GM12878 (cell line): ENCODE data around the gene FDXR. TPM values are rescaled to one million over a fixed set of nuclear protein-coding genes. Genes with fewer than 3 reads are reported as not detected.

ENCODE experiments used
- ATAC-seq: fragments of 200-7000 bp; cut with Tn5 transposase; 3 replicates; pipeline ENCODE4 v1.9.1; 2020; ENCODE audit warnings: mild to moderate bottlenecking, moderate library complexity
- BruUV-seq: library from RNA; stranded (reverse); fragments of 400-500 nt; replicated peaks from 2 replicates; lab custom pipeline; 2021; lab: Mats Ljungman, UMichigan
- CTCF ChIA-PET: fragments of 300-600 bp; sonication (Branson Sonifier 250); formaldehyde crosslinking; extraction: SDS; loops from one replicate; lab custom pipeline; 2021; ENCODE audit warnings: inconsistent platforms; lab: Yijun Ruan, JAX
- POLR2A ChIA-PET: fragments of 350-600 bp; formaldehyde crosslinking; extraction: SDS; loops from one replicate; lab custom pipeline; 2021; ENCODE audit warnings: inconsistent platforms; lab: Charles Lee
- RAD21 ChIA-PET: fragments of 300-600 bp; sonication (Branson Sonifier 250); formaldehyde crosslinking; loops from one replicate; lab custom pipeline; 2023; ENCODE audit warnings: antibody characterized with exemption; ENCODE audit not compliant: unreplicated experiment; lab: Charles Lee
- SMC1A ChIA-PET: fragments of 300-600 bp; sonication (Branson Sonifier 250); formaldehyde crosslinking; loops from one replicate; lab custom pipeline; 2023; ENCODE audit not compliant: unreplicated experiment, uncharacterized antibody; lab: Charles Lee
- DNase-seq: peaks from one replicate; pipeline ENCODE4 v3.0.0-alpha.2; 2011; ENCODE audit warnings: low read depth, low spot score
- FAIRE-seq: peaks from 3 replicates; lab custom pipeline; 2011; peaks lifted over from hg19 to GRCh38; lab: Jason Lieb, UNC
- H2AFZ ChIP-seq: 2 replicates; pipeline ENCODE4 v1.6.0; 2011; ENCODE audit warnings: low read depth, low read length, control low read depth; ENCODE audit not compliant: control insufficient read depth
- H3K27ac ChIP-seq: 2 replicates; pipeline ENCODE4 v1.5.1; 2011; ENCODE audit warnings: control low read depth; ENCODE audit not compliant: control insufficient read depth, insufficient read depth
- H3K27me3 ChIP-seq, 2 experiments: replicated peaks in 1 of 2; 2 replicates each; pipeline versions ENCODE4 v1.6.0 to v1.6.1; 2011; ENCODE audit warnings: low read length in 1 of 2; ENCODE audit not compliant: control insufficient read depth in 2 of 2, insufficient read depth in 2 of 2
- H3K36me3 ChIP-seq, 2 experiments: 2 replicates each; pipeline ENCODE4 v1.5.1; 2011; ENCODE audit warnings: low read length in 1 of 2; ENCODE audit not compliant: control insufficient read depth in 2 of 2, insufficient read depth in 2 of 2
- H3K4me1 ChIP-seq: 2 replicates; pipeline ENCODE4 v1.6.1; 2011; ENCODE audit warnings: mild to moderate bottlenecking, low read length, moderate library complexity, mixed read lengths; ENCODE audit not compliant: control insufficient read depth, insufficient read depth
- H3K4me2 ChIP-seq: 2 replicates; pipeline ENCODE4 v1.6.0; 2011; ENCODE audit warnings: control low read depth; ENCODE audit not compliant: control insufficient read depth, insufficient read depth
- H3K4me3 ChIP-seq: fragments of 200-600 bp; sonication (generic); 2 replicates; pipeline ENCODE4 v1.5.1; 2016
- H3K79me2 ChIP-seq: 2 replicates; pipeline ENCODE4 v1.6.0; 2011; ENCODE audit warnings: low read length; ENCODE audit not compliant: control insufficient read depth, insufficient read depth
- H3K9ac ChIP-seq: 2 replicates; pipeline ENCODE4 v1.8.0; 2011; ENCODE audit warnings: low read length, control low read depth, mixed read lengths; ENCODE audit not compliant: control insufficient read depth, insufficient read depth
- H3K9me3 ChIP-seq: replicated peaks from 3 replicates; pipeline ENCODE4 v1.5.1; 2011; ENCODE audit warnings: mild to moderate bottlenecking, low read length; ENCODE audit not compliant: control insufficient read depth, insufficient read depth
- H4K20me1 ChIP-seq: 2 replicates; pipeline ENCODE4 v1.6.0; 2011; ENCODE audit not compliant: control insufficient read depth, insufficient read depth
- CREB1 ChIP-seq: IDR thresholded peaks from 2 replicates; pipeline ENCODE4 v1.6.1; 2012; ENCODE audit warnings: low read depth, mild to moderate bottlenecking, inconsistent platforms
- JUND ChIP-seq: IDR thresholded peaks from 2 replicates; pipeline ENCODE4 v1.6.1; 2012; ENCODE audit warnings: low read depth, mild to moderate bottlenecking, low read length, improper control_type of control experiment, moderate library complexity
- NRF1 ChIP-seq: conservative IDR thresholded peaks from 2 replicates; pipeline ENCODE4 v1.6.1; 2011; ENCODE audit warnings: mild to moderate bottlenecking, low read depth, low read length, improper control_type of control experiment
- STAT3 ChIP-seq: IDR thresholded peaks from 2 replicates; pipeline ENCODE4 v1.6.1; 2011; ENCODE audit warnings: low read depth, low read length, improper control_type of control experiment
- TCF3 ChIP-seq: IDR thresholded peaks from 2 replicates; pipeline ENCODE4 v1.6.1; 2012; ENCODE audit warnings: low read depth, mild to moderate bottlenecking, low read length, borderline replicate concordance; ENCODE audit not compliant: insufficient read depth
- WGBS: methylation state at CpG from one replicate; pipeline ENCODE4 v1.1.6; 2016; ENCODE audit warnings: low lambda C conversion rate; ENCODE audit not compliant: insufficient replicate concordance, insufficient coverage; ENCODE audit errors: missing lambda C conversion rate; 5-methylcytosine and 5-hydroxymethylcytosine counted together
- in situ Hi-C: fragments of 300-500 bp; cut with MboI; formaldehyde crosslinking; loops from 9 replicates; pipeline ENCODE4 v1.14.3; 2018; ENCODE audit warnings: mixed read lengths
- intact Hi-C: fragments of 100-400 bp; cut with micrococcal nuclease; formaldehyde crosslinking; loops from one replicate; pipeline ENCODE4 v1.14.2; 2022; ENCODE audit not compliant: unreplicated experiment
- polyA plus RNA-seq, 11 experiments: library from polyadenylated mRNA; depleted of rRNA in 4 of 11; unstranded in 6 of 11; stranded (reverse) in 5 of 11; fragments of >200 nt; fragmentation: Nextera tagmentation in 4 of 11; fragmentation: Illumina TruSeq in 1 of 11; extraction: Ambion mirVana in 4 of 11; extraction: Trizol in 1 of 11; gene quantifications; 1 replicate in 1 of 11; 2 replicates in 10 of 11; pipeline versions ENCODE4 v1.2.1 to v1.2.3, GENCODE V29; 2011 to 2016; ENCODE audit warnings: inconsistent platforms in 2 of 11, missing spikeins in 2 of 11, low read depth in 1 of 11
- total RNA-seq, 4 experiments: library from RNA; depleted of rRNA in 3 of 4; stranded (reverse); fragments of >200 nt in 3 of 4; fragmentation: Illumina TruSeq in 1 of 4; extraction: Trizol in 1 of 4; gene quantifications; 2 replicates each; pipeline versions ENCODE4 v1.2.1 to v1.2.3, GENCODE V29; 2013 to 2021
- TF ChIP-seq, protein P1 (sequence below): IDR thresholded peaks from 2 replicates; pipeline ENCODE4 v1.6.1; 2012; ENCODE audit warnings: low read depth, low read length, improper control_type of control experiment
- TF ChIP-seq, protein P2 (sequence below): fragments of 450-650 bp; formaldehyde crosslinking; IDR thresholded peaks from 2 replicates; pipeline ENCODE4 v1.4.0; 2022; ENCODE audit warnings: mild to moderate bottlenecking, moderate library complexity

Gene FDXR
- total and polyA plus RNA-seq, 10 of the 15 experiments (the other 5 are each of a cell fraction or from before 2014, with no cell fraction given): 0.85 to 162 (median 48.2) TPM

DNA sequence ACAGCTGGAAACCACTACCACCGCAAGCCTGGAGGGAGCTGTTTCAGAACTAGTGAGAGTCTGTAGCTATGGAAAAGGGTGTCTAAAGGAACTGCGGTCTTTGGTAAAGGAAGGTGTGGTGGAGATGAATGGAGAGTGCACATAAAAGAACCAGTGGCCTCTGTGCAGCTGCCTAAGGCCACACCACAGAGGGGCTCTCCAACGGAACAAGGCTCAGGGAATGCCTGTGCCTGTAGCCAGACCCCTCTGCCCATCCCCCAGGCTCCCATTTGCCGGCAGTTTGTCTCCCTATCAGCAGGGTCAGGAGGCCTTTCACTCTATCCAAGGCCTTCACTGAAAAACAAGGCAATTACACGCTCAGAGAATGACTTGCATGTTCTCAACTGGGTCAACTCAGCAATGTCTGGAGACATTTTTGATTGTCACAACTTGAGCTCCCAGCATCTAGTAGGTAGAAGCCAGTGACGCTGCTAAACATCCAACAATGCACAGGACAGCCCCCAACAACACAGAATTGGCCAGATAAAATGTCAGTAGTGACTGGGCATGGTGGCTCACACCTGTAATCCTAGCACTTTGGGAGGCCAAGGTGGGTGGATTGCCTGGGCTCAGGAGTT is 3.3 kb upstream of the FDXR start (continued):
- no peak for TF ChIP-seq STAT3
- TF ChIP-seq, protein P1, sequence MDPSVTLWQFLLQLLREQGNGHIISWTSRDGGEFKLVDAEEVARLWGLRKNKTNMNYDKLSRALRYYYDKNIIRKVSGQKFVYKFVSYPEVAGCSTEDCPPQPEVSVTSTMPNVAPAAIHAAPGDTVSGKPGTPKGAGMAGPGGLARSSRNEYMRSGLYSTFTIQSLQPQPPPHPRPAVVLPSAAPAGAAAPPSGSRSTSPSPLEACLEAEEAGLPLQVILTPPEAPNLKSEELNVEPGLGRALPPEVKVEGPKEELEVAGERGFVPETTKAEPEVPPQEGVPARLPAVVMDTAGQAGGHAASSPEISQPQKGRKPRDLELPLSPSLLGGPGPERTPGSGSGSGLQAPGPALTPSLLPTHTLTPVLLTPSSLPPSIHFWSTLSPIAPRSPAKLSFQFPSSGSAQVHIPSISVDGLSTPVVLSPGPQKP: no peak

DNA sequence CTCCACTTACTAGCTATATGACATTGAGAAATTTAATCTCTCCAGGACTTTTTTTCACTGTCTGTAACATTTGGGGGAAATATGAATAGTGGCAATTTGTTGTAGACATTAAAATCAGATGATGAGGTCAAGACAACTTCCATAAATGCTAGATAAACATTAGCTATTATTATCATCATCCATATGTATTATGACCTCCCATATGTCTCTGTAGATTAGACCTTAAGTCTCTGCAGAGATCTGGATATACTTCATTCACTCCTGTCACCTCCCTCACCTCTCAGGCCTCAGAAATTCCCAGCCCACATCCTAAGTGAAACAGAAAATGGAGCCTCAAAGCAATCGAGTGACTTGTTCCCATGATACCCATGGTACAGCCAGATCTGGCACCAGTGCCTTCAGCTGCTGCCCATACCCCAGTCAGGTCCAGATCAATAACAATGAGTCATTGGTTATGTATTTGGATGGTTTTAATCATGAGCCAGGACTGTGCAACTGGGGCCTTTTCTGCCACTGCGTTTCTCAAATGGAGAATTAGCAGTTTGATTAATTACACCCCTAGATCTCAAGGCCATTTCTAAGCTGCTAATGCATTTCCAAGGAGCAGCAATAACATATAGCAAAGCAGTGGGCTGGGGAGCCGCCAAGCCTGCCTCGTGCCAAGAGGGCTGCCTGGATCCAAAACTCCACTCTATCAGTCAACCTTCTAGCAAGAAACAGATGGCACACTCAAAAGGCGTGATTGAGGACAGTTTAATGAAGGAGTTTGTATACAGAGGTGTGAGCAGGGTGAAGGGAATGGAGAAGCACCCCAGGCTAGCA is 2.6 kb upstream of the FDXR start:
- H3K9me3 ChIP-seq: no peaks in the 10 kb centered on the region
- FAIRE-seq (peak; percentile 18), ATAC-seq (no peak), DNase-seq (no peak)
- H3K4me1 ChIP-seq: peaks cover 14% of the 10 kb centered on the region
- no peak overlapping the region for H3K27ac ChIP-seq
- ChIA-PET POLR2A (interaction anchor here (0.5 to 0.6 kb wide), 2 partner anchors 246 to 328 kb away, joined by 3 read pairs; no protein-coding TSS in a partner anchor), CTCF (interaction anchor here (1.1 to 4.5 kb wide), 7 partner anchors 12 to 128 kb away, joined by 3 to 40 read pairs (median 3); partner anchors contain the start of gene NHERF1), RAD21 (interaction anchor here (0.7 kb wide), 1 partner anchor 86 kb away, joined by 3 read pairs; no protein-coding TSS in a partner anchor), SMC1A (interaction anchor here (0.9 kb wide), 1 partner anchor 86 kb away, joined by 4 read pairs; no protein-coding TSS in a partner anchor)
- H3K79me2 ChIP-seq: peaks cover 16% of the 10 kb centered on the region
- H3K4me2 ChIP-seq: no peak overlapping the region
- no peak overlapping the region for H3K4me3 ChIP-seq
- in situ Hi-C loops: no loop called here
- no TSS peak for BruUV-seq
- WGBS: 73% methylated on average over 5 of the region's 5 CpGs
- H2AFZ ChIP-seq: no peak overlapping the region
- H3K36me3 ChIP-seq: no peaks in the 10 kb centered on the region; a peak in 1 of 4 replicates
- intact Hi-C loops: no loop called here
- H3K9ac ChIP-seq: no peak overlapping the region
- H4K20me1 ChIP-seq: no peaks in the 10 kb centered on the region
- no peaks in the 10 kb centered on the region for H3K27me3 ChIP-seq
- no peak for TF ChIP-seq JUND
- TF ChIP-seq NRF1: no peak
- TF ChIP-seq, protein P2, sequence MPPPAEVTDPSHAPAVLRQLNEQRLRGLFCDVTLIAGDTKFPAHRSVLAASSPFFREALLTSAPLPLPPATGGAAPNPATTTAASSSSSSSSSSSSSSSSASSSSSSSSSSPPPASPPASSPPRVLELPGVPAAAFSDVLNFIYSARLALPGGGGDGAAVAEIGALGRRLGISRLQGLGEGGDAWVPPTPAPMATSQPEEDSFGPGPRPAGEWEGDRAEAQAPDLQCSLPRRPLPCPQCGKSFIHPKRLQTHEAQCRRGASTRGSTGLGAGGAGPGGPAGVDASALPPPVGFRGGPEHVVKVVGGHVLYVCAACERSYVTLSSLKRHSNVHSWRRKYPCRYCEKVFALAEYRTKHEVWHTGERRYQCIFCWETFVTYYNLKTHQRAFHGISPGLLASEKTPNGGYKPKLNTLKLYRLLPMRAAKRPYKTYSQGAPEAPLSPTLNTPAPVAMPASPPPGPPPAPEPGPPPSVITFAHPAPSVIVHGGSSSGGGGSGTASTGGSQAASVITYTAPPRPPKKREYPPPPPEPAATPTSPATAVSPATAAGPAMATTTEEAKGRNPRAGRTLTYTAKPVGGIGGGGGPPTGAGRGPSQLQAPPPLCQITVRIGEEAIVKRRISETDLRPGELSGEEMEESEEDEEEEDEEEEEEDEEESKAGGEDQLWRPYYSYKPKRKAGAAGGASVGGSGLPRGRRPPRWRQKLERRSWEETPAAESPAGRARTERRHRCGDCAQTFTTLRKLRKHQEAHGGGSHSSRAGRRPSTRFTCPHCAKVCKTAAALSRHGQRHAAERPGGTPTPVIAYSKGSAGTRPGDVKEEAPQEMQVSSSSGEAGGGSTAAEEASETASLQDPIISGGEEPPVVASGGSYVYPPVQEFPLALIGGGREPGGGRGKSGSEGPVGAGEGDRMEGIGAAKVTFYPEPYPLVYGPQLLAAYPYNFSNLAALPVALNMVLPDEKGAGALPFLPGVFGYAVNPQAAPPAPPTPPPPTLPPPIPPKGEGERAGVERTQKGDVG (CRISPR knock-in tag): no peak
- TF ChIP-seq TCF3: no peak
- TF ChIP-seq CREB1: no peak
